MG63 (cell line): ENCODE data around the gene ARHGAP29. TPM values are rescaled to one million over a fixed set of nuclear protein-coding genes. Genes with fewer than 3 reads are reported as not detected.
"Not testable (repeated sequence)": the region's sequence is repeated elsewhere in the genome, so short reads cannot be mapped to it uniquely, and the experiment has no call there.

Source experiments
- DNase-seq: peaks from one replicate; pipeline ENCODE4 v3.0.0-alpha.2; 2020
- H3K27me3 ChIP-seq: fragments of 250-450 bp; sonication (Bioruptor Pico); 2 replicates; pipeline ENCODE4 v1.5.1; 2020; ENCODE audit warnings: mild to moderate bottlenecking, moderate library complexity
- H3K36me3 ChIP-seq: fragments of 250-450 bp; sonication (Bioruptor Pico); 2 replicates; pipeline ENCODE4 v1.5.1; 2020; ENCODE audit warnings: mild to moderate bottlenecking, moderate library complexity
- H3K4me3 ChIP-seq: fragments of 250-450 bp; sonication (Bioruptor Pico); 2 replicates; pipeline ENCODE4 v1.5.1; 2020; ENCODE audit warnings: mild to moderate bottlenecking, moderate library complexity
- H3K9me3 ChIP-seq: fragments of 250-450 bp; sonication (Bioruptor Pico); 2 replicates; pipeline ENCODE4 v1.5.1; 2020; ENCODE audit warnings: mild to moderate bottlenecking, moderate library complexity
- total RNA-seq: library from RNA; depleted of rRNA; stranded (reverse); fragments of >200 nt; shearing (Covaris generic); gene quantifications from 2 replicates; pipeline ENCODE4 v1.2.3, GENCODE V29; 2014; ENCODE audit warnings: low replicate concordance

ARHGAP29 gene
- total RNA-seq, 1 experiment from 2014 or later: 45.7 TPM

- H3K4me3 ChIP-seq: no peak overlapping the region
- no peaks in the 10 kb centered on the region for H3K9me3 ChIP-seq
- peaks cover 66% of the 10 kb centered on the region for H3K36me3 ChIP-seq
- peak; percentile 62 for DNase-seq
- H3K27me3 ChIP-seq: no peaks in the 10 kb centered on the region
Observed at GRCh38 chr1:94169126-94169525, 68.3 kb downstream of the ARHGAP29 start.

GRCh38 chr1:94165843-94166242 is 71.5 kb downstream of the ARHGAP29 start:
- H3K9me3 ChIP-seq: no peaks in the 10 kb centered on the region
- no peaks in the 10 kb centered on the region for H3K27me3 ChIP-seq
- H3K36me3 ChIP-seq: peaks cover 38% of the 10 kb centered on the region
- H3K4me3 ChIP-seq: no peak overlapping the region
- DNase-seq: no peak

GRCh38 chr1:94164885-94165284 is 72.5 kb downstream of the ARHGAP29 start:
- not testable (repeated sequence) for H3K27me3 ChIP-seq, H3K4me3 ChIP-seq, H3K9me3 ChIP-seq, DNase-seq
- H3K36me3 ChIP-seq: peaks cover 29% of the 10 kb centered on the region

GRCh38 chr1:94164121-94164520 is 73.3 kb downstream of the ARHGAP29 start:
- not testable (repeated sequence) for H3K9me3 ChIP-seq, H3K4me3 ChIP-seq, H3K27me3 ChIP-seq
- H3K36me3 ChIP-seq: peaks cover 21% of the 10 kb centered on the region
- peak; percentile 66 for DNase-seq

- not testable (repeated sequence) for H3K27me3 ChIP-seq, H3K9me3 ChIP-seq, H3K4me3 ChIP-seq, DNase-seq
- H3K36me3 ChIP-seq: peaks cover 13% of the 10 kb centered on the region
Observed at GRCh38 chr1:94163249-94163648, 74.1 kb downstream of the ARHGAP29 start.

- Histone ChIP-seq H3K36me3 (peaks cover 2% of the 10 kb centered on the region; the same call in 1 of the 2 replicates), H3K4me3 (no peak overlapping the region), H3K9me3 (no peaks in the 10 kb centered on the region), H3K27me3 (no peaks in the 10 kb centered on the region)
- no peak for DNase-seq
Observed at GRCh38 chr1:94160811-94161210, 76.6 kb downstream of the ARHGAP29 start.

GRCh38 chr1:94156096-94156625 is 81.2 kb downstream of the ARHGAP29 start:
- H3K27me3 ChIP-seq: no peaks in the 10 kb centered on the region
- H3K4me3 ChIP-seq: no peak overlapping the region
- no peaks in the 10 kb centered on the region for H3K9me3 ChIP-seq
- DNase-seq: no peak
- no peaks in the 10 kb centered on the region for H3K36me3 ChIP-seq

- Histone ChIP-seq H3K9me3 (no peaks in the 10 kb centered on the region), H3K4me3 (no peak overlapping the region), H3K36me3 (no peaks in the 10 kb centered on the region), H3K27me3 (no peaks in the 10 kb centered on the region)
- DNase-seq: peak; percentile 52
Observed at GRCh38 chr1:94154989-94155388, 82.4 kb downstream of the ARHGAP29 start.

GRCh38 chr1:94153133-94153532 is 84.3 kb downstream of the ARHGAP29 start:
- H3K36me3 ChIP-seq: no peaks in the 10 kb centered on the region
- no peak for DNase-seq
- no peaks in the 10 kb centered on the region for H3K9me3 ChIP-seq
- H3K4me3 ChIP-seq: no peak overlapping the region
- H3K27me3 ChIP-seq: no peaks in the 10 kb centered on the region

- H3K27me3 ChIP-seq, DNase-seq, H3K9me3 ChIP-seq, H3K4me3 ChIP-seq, H3K36me3 ChIP-seq: not testable (repeated sequence)
Observed at GRCh38 chr1:94149166-94149565, 88.2 kb downstream of the ARHGAP29 start.

GRCh38 chr1:94146273-94146672 is 91.1 kb downstream of the ARHGAP29 start:
- no peaks in the 10 kb centered on the region for H3K27me3 ChIP-seq

GRCh38 chr1:94144836-94145235 is 92.5 kb downstream of the ARHGAP29 start:
- DNase-seq: no peak
- H3K27me3 ChIP-seq: no peaks in the 10 kb centered on the region
- no peaks in the 10 kb centered on the region for H3K36me3 ChIP-seq
- no peak overlapping the region for H3K4me3 ChIP-seq
- H3K9me3 ChIP-seq: no peaks in the 10 kb centered on the region

More at GRCh38 chr1:94146273-94146672, 91.1 kb downstream of the ARHGAP29 start:
- DNase-seq: no peak
- no peak overlapping the region for H3K4me3 ChIP-seq
- no peaks in the 10 kb centered on the region for H3K9me3 ChIP-seq
- H3K36me3 ChIP-seq: no peaks in the 10 kb centered on the region

- H3K27me3 ChIP-seq: no peaks in the 10 kb centered on the region
- H3K9me3 ChIP-seq: no peaks in the 10 kb centered on the region; the same call in 1 of the 2 replicates
- no peaks in the 10 kb centered on the region for H3K36me3 ChIP-seq
- no peak for DNase-seq
- H3K4me3 ChIP-seq: no peak overlapping the region
Observed at GRCh38 chr1:94143809-94144176, 93.6 kb downstream of the ARHGAP29 start.

- DNase-seq: no peak
Observed at GRCh38 chr1:94143173-94143808, 94.1 kb downstream of the ARHGAP29 start.

GRCh38 chr1:94142583-94142982 is 94.8 kb downstream of the ARHGAP29 start:
- no peaks in the 10 kb centered on the region for H3K27me3 ChIP-seq
- no peaks in the 10 kb centered on the region; the same call in 1 of the 2 replicates for H3K9me3 ChIP-seq
- DNase-seq: no peak
- no peak overlapping the region for H3K4me3 ChIP-seq
- no peaks in the 10 kb centered on the region for H3K36me3 ChIP-seq

More at GRCh38 chr1:94143173-94143808, 94.1 kb downstream of the ARHGAP29 start:
- H3K9me3 ChIP-seq: no peaks in the 10 kb centered on the region; the same call in 1 of the 2 replicates
- H3K36me3 ChIP-seq: no peaks in the 10 kb centered on the region
- no peaks in the 10 kb centered on the region for H3K27me3 ChIP-seq
- H3K4me3 ChIP-seq: no peak overlapping the region

GRCh38 chr1:94142022-94142421 is 95.4 kb downstream of the ARHGAP29 start:
- no peaks in the 10 kb centered on the region; the same call in 1 of the 2 replicates for H3K9me3 ChIP-seq
- DNase-seq: no peak

GRCh38 chr1:94132111-94132510 is 105.3 kb downstream of the ARHGAP29 start:
- peaks cover 15% of the 10 kb centered on the region for H3K9me3 ChIP-seq
- H3K36me3 ChIP-seq: no peaks in the 10 kb centered on the region
- H3K4me3 ChIP-seq: no peak overlapping the region
- H3K27me3 ChIP-seq: no peaks in the 10 kb centered on the region
- DNase-seq: no peak

More at GRCh38 chr1:94142022-94142421, 95.4 kb downstream of the ARHGAP29 start:
- Histone ChIP-seq H3K4me3 (no peak overlapping the region), H3K27me3 (no peaks in the 10 kb centered on the region), H3K36me3 (no peaks in the 10 kb centered on the region)
